Measurements from ENCODE around the gene STUM.
"Not testable (repeated sequence)": the region's sequence is repeated elsewhere in the genome, so short reads cannot be mapped to it uniquely, and the experiment has no call there.

DNA sequence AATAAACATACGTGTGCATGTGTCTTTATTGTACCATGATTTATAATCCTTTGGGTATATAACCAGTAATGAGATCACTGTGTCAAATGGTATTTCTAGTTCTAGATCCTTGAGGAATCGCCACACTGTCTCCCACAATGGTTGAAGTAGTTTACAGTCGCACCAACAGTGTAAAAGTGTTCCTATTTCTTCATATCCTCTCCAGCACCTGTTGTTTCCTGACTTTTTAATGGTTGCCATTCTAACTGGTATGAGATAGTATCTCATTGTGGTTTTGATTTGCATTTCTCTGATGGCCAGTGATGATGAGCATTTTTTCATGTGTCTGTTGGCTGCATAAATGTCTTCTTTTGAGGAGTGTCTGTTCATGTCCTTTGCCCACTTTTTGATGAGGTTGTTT lies 48.9 kb upstream of the STUM start:
- TF ChIP-seq EZH2 (IDR thresholded peaks at IDR 0.05; ENCODE audit: low read depth, unreplicated experiment); POLR2AphosphoS5 (IDR thresholded peaks at IDR 0.05; ENCODE audit: low read depth); STAT1 (IDR thresholded peaks at IDR 0.05; ENCODE audit: unreplicated experiment); EZH2phosphoT487 (IDR thresholded peaks at IDR 0.05; ENCODE audit: unreplicated experiment); JUNB (IDR thresholded peaks at IDR 0.05; ENCODE audit: unreplicated experiment); ZNF114 (CRISPR knock-in tag; IDR thresholded peaks at IDR 0.05); CREB1 (CRISPR knock-in tag; IDR thresholded peaks at IDR 0.05; ENCODE audit: low read depth): not testable (repeated sequence)
- TF ChIP-seq, protein P1, sequence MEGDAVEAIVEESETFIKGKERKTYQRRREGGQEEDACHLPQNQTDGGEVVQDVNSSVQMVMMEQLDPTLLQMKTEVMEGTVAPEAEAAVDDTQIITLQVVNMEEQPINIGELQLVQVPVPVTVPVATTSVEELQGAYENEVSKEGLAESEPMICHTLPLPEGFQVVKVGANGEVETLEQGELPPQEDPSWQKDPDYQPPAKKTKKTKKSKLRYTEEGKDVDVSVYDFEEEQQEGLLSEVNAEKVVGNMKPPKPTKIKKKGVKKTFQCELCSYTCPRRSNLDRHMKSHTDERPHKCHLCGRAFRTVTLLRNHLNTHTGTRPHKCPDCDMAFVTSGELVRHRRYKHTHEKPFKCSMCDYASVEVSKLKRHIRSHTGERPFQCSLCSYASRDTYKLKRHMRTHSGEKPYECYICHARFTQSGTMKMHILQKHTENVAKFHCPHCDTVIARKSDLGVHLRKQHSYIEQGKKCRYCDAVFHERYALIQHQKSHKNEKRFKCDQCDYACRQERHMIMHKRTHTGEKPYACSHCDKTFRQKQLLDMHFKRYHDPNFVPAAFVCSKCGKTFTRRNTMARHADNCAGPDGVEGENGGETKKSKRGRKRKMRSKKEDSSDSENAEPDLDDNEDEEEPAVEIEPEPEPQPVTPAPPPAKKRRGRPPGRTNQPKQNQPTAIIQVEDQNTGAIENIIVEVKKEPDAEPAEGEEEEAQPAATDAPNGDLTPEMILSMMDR (conservative IDR thresholded peaks at IDR 0.05; ENCODE audit: low read depth in 2 of 2) = not testable (repeated sequence)
- TF ChIP-seq, protein P2, sequence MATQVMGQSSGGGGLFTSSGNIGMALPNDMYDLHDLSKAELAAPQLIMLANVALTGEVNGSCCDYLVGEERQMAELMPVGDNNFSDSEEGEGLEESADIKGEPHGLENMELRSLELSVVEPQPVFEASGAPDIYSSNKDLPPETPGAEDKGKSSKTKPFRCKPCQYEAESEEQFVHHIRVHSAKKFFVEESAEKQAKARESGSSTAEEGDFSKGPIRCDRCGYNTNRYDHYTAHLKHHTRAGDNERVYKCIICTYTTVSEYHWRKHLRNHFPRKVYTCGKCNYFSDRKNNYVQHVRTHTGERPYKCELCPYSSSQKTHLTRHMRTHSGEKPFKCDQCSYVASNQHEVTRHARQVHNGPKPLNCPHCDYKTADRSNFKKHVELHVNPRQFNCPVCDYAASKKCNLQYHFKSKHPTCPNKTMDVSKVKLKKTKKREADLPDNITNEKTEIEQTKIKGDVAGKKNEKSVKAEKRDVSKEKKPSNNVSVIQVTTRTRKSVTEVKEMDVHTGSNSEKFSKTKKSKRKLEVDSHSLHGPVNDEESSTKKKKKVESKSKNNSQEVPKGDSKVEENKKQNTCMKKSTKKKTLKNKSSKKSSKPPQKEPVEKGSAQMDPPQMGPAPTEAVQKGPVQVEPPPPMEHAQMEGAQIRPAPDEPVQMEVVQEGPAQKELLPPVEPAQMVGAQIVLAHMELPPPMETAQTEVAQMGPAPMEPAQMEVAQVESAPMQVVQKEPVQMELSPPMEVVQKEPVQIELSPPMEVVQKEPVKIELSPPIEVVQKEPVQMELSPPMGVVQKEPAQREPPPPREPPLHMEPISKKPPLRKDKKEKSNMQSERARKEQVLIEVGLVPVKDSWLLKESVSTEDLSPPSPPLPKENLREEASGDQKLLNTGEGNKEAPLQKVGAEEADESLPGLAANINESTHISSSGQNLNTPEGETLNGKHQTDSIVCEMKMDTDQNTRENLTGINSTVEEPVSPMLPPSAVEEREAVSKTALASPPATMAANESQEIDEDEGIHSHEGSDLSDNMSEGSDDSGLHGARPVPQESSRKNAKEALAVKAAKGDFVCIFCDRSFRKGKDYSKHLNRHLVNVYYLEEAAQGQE (IDR thresholded peaks at IDR 0.05; ENCODE audit: unreplicated experiment) = not testable (repeated sequence)
